HEK293T (cell line): Measurements from ENCODE around the gene SLC25A48.

Experiments
- CTCF ChIA-PET: fragments of 350-600 bp; formaldehyde crosslinking; extraction: SDS; loops from one replicate; lab custom pipeline; 2021; ENCODE audit warnings: antibody characterized with exemption, inconsistent platforms; lab: Yijun Ruan, JAX
- POLR2A ChIA-PET: fragments of 350-600 bp; formaldehyde crosslinking; extraction: SDS; loops from one replicate; lab custom pipeline; 2020; ENCODE audit warnings: antibody characterized with exemption, inconsistent platforms; lab: Yijun Ruan, JAX
- DNase-seq: peaks from one replicate; pipeline ENCODE4 v3.0.0; 2012; ENCODE audit warnings: mixed read lengths; ENCODE audit errors: extremely low spot score
- ARNT ChIP-seq: fragments of 450-650 bp; IDR thresholded peaks from 2 replicates; pipeline ENCODE4 v1.6.1; 2017; ENCODE audit warnings: mild to moderate bottlenecking
- BHLHE40 ChIP-seq: fragments of 450-650 bp; IDR thresholded peaks from 2 replicates; pipeline ENCODE4 v1.6.1; 2016; ENCODE audit warnings: mild to moderate bottlenecking, moderate library complexity, borderline replicate concordance
- CTBP1 ChIP-seq: fragments of 450-650 bp; IDR thresholded peaks from 2 replicates; pipeline ENCODE4 v1.6.1; 2016; ENCODE audit warnings: borderline replicate concordance
- ELF4 ChIP-seq: fragments of 450-650 bp; IDR thresholded peaks from 2 replicates; pipeline ENCODE4 v1.6.1; 2017; ENCODE audit warnings: antibody characterized with exemption
- FOXA1 ChIP-seq: fragments of 450-650 bp; IDR thresholded peaks from 2 replicates; pipeline ENCODE4 v1.6.1; 2016; ENCODE audit warnings: mild to moderate bottlenecking
- FOXK2 ChIP-seq: fragments of 450-650 bp; IDR thresholded peaks from 2 replicates; pipeline ENCODE4 v1.6.1; 2016; ENCODE audit warnings: mild to moderate bottlenecking
- FOXM1 ChIP-seq: fragments of 450-650 bp; IDR thresholded peaks from 2 replicates; pipeline ENCODE4 v1.6.1; 2017; ENCODE audit warnings: mild to moderate bottlenecking, borderline replicate concordance
- HDGF ChIP-seq: fragments of 450-650 bp; IDR thresholded peaks from 2 replicates; pipeline ENCODE4 v1.6.1; 2017; ENCODE audit warnings: antibody characterized with exemption, borderline replicate concordance
- L3MBTL2 ChIP-seq: fragments of 450-650 bp; conservative IDR thresholded peaks from 2 replicates; pipeline ENCODE4 v1.6.1; 2016; ENCODE audit warnings: mild to moderate bottlenecking
- LEF1 ChIP-seq: fragments of 450-650 bp; IDR thresholded peaks from 2 replicates; pipeline ENCODE4 v1.6.1; 2017; ENCODE audit warnings: mild to moderate bottlenecking, borderline replicate concordance
- NFRKB ChIP-seq: fragments of 450-650 bp; IDR thresholded peaks from 2 replicates; pipeline ENCODE4 v1.6.1; 2016; ENCODE audit warnings: mild to moderate bottlenecking, moderate library complexity
- PKNOX1 ChIP-seq: fragments of 450-650 bp; IDR thresholded peaks from 2 replicates; pipeline ENCODE4 v1.6.1; 2016
- SP1 ChIP-seq: fragments of 450-650 bp; IDR thresholded peaks from 2 replicates; pipeline ENCODE4 v1.6.1; 2017
- SUZ12 ChIP-seq: fragments of 450-650 bp; IDR thresholded peaks from 2 replicates; pipeline ENCODE4 v1.6.1; 2016; ENCODE audit warnings: mild to moderate bottlenecking
- TARDBP ChIP-seq: fragments of 450-650 bp; IDR thresholded peaks from 2 replicates; pipeline ENCODE4 v1.6.1; 2016
- ZNF384 ChIP-seq: fragments of 450-650 bp; IDR thresholded peaks from 2 replicates; pipeline ENCODE4 v1.6.1; 2016

The SLC25A48 gene

GRCh38 chr5:135824541-135825041 is 9.9 kb upstream of the SLC25A48 start:
- ChIA-PET CTCF (interaction anchor here (0.9 kb wide), 1 partner anchor 264 kb away, joined by 4 read pairs; no protein-coding TSS in a partner anchor), POLR2A (no interaction called here)
- DNase-seq = no peak

GRCh38 chr5:135825373-135826220 is 8.9 kb upstream of the SLC25A48 start:
- CTCF ChIA-PET = interaction anchor here (0.5 to 2.0 kb wide), 4 partner anchors 259 to 272 kb away, joined by 4 to 6 read pairs (median 4); no protein-coding TSS in a partner anchor
- TF ChIP-seq PKNOX1 (no peak), NFRKB (no peak), ZNF384 (no peak), HDGF (no peak), CTBP1 (no peak), BHLHE40 (no peak), SP1 (no peak), LEF1 (no peak), FOXA1 (no peak), TARDBP (no peak), SUZ12 (no peak), FOXM1 (no peak), FOXK2 (no peak), ARNT (no peak), ELF4 (no peak), L3MBTL2 (no peak)
- POLR2A ChIA-PET = no interaction called here

More at GRCh38 chr5:135824541-135825041, 9.9 kb upstream of the SLC25A48 start:
- no peak for TF ChIP-seq CTBP1
- no peak for TF ChIP-seq FOXK2

GRCh38 chr5:135826221-135826525 is 8.3 kb upstream of the SLC25A48 start:
- ChIA-PET POLR2A (no interaction called here), CTCF (interaction anchor here (1.2 to 2.0 kb wide), 2 partner anchors 260 to 265 kb away, joined by 5 to 6 read pairs; no protein-coding TSS in a partner anchor)
- TF ChIP-seq SP1 = no peak
- no peak for TF ChIP-seq ARNT
- no peak for TF ChIP-seq L3MBTL2
- no peak for TF ChIP-seq PKNOX1
- no peak for TF ChIP-seq FOXA1
- no peak for TF ChIP-seq NFRKB
- TF ChIP-seq TARDBP = no peak
- TF ChIP-seq SUZ12 = no peak
- TF ChIP-seq ELF4 = no peak
- no peak for TF ChIP-seq CTBP1
- no peak for TF ChIP-seq FOXK2
- TF ChIP-seq LEF1 = no peak
- TF ChIP-seq HDGF = no peak
- no peak for TF ChIP-seq FOXM1
- TF ChIP-seq ZNF384 = no peak
- TF ChIP-seq BHLHE40 = no peak
- DNase-seq = no peak

More at GRCh38 chr5:135825373-135826220, 8.9 kb upstream of the SLC25A48 start:
- DNase-seq = no peak

- no peak for DNase-seq
- CTCF ChIA-PET = interaction anchor here (1.2 to 2.0 kb wide), 3 partner anchors 261 to 266 kb away, joined by 5 to 14 read pairs (median 6); no protein-coding TSS in a partner anchor
- POLR2A ChIA-PET = no interaction called here
- TF ChIP-seq FOXM1 = no peak
- TF ChIP-seq FOXA1 = no peak
- TF ChIP-seq ZNF384 = no peak
- TF ChIP-seq TARDBP = no peak
- TF ChIP-seq L3MBTL2 = no peak
- TF ChIP-seq CTBP1 = no peak
- TF ChIP-seq ELF4 = no peak
- TF ChIP-seq SP1 = no peak
- no peak for TF ChIP-seq HDGF
- no peak for TF ChIP-seq PKNOX1
- no peak for TF ChIP-seq NFRKB
- TF ChIP-seq SUZ12 = no peak
- TF ChIP-seq BHLHE40 = no peak
- TF ChIP-seq ARNT = no peak
- no peak for TF ChIP-seq FOXK2
- no peak for TF ChIP-seq LEF1
Observed at GRCh38 chr5:135826994-135827671, 7.3 kb upstream of the SLC25A48 start.

- CTCF ChIA-PET = interaction anchor here (0.6 to 1.9 kb wide), 2 partner anchors 44 to 262 kb away, joined by 3 to 14 read pairs; no protein-coding TSS in a partner anchor
- no peak for DNase-seq
- POLR2A ChIA-PET = no interaction called here
- no peak for TF ChIP-seq SUZ12
- no peak for TF ChIP-seq CTBP1
- TF ChIP-seq L3MBTL2 = no peak
- no peak for TF ChIP-seq FOXA1
- no peak for TF ChIP-seq ELF4
- no peak for TF ChIP-seq TARDBP
- no peak for TF ChIP-seq SP1
- TF ChIP-seq FOXM1 = no peak
- no peak for TF ChIP-seq PKNOX1
- no peak for TF ChIP-seq LEF1
- no peak for TF ChIP-seq BHLHE40
- TF ChIP-seq NFRKB = no peak
Observed at GRCh38 chr5:135827965-135828781, 6.3 kb upstream of the SLC25A48 start.
